Liver (tissue), 9 donors: Measurements from ENCODE around the gene TCP1. TPM values are rescaled to one million over a fixed set of nuclear protein-coding genes. Genes with fewer than 3 reads are reported as not detected.

Source experiments
- DNase-seq: peaks from one replicate; pipeline ENCODE4 v3.0.0-alpha.2; 2017; ENCODE audit warnings: low spot score
- H3K27ac ChIP-seq, 2 donors: one replicate each; pipeline ENCODE4 v1.7.0; 2013; ENCODE audit warnings: inconsistent platforms in 2 of 2, low read length in 2 of 2, control low read depth in 1 of 2, low read depth in 1 of 2, mild to moderate bottlenecking in 1 of 2
- H3K27me3 ChIP-seq, 4 donors: one replicate each; pipeline versions ENCODE4 v1.6.1 to v1.7.0; 2013; ENCODE audit warnings: low read length in 3 of 4, inconsistent platforms in 1 of 4, mild to moderate bottlenecking in 1 of 4, moderate library complexity in 1 of 4; ENCODE audit not compliant: control insufficient read depth in 4 of 4, insufficient read depth in 4 of 4
- H3K36me3 ChIP-seq, 4 donors: one replicate each; pipeline versions ENCODE4 v1.6.1 to v1.7.0; 2013; ENCODE audit warnings: low read length in 3 of 4, mild to moderate bottlenecking in 3 of 4, low read depth in 1 of 4, moderate library complexity in 1 of 4; ENCODE audit not compliant: control insufficient read depth in 4 of 4, insufficient read depth in 3 of 4
- H3K4me1 ChIP-seq, 4 donors: one replicate each; pipeline versions ENCODE4 v1.6.1 to v1.7.0; 2013; ENCODE audit warnings: low read length in 3 of 4, mild to moderate bottlenecking in 3 of 4, moderate library complexity in 1 of 4; ENCODE audit not compliant: control insufficient read depth in 4 of 4, insufficient read depth in 4 of 4
- H3K4me3 ChIP-seq, 3 donors: one replicate each; pipeline versions ENCODE4 v1.6.1 to v1.7.0; 2013; ENCODE audit warnings: low read length in 3 of 3, control low read depth in 1 of 3, low read depth in 1 of 3, mild to moderate bottlenecking in 1 of 3
- H3K9ac ChIP-seq, 2 donors: one replicate each; pipeline ENCODE4 v1.7.0; 2013; ENCODE audit warnings: low read length in 2 of 2, mild to moderate bottlenecking in 2 of 2, moderate library complexity in 2 of 2, control low read depth in 1 of 2, low read depth in 1 of 2
- H3K9me3 ChIP-seq, 4 donors: one replicate each; pipeline versions ENCODE4 v1.6.1 to v1.7.0; 2013; ENCODE audit warnings: low read length in 3 of 4; ENCODE audit not compliant: control insufficient read depth in 4 of 4
- ATF3 ChIP-seq: IDR thresholded peaks from 2 replicates; pipeline ENCODE4 v1.6.1; 2016; ENCODE audit warnings: antibody characterized with exemption
- EGR1 ChIP-seq, 2 donors: IDR thresholded peaks; 2 replicates each; pipeline ENCODE4 v1.6.1; 2016 to 2018; ENCODE audit warnings: antibody characterized with exemption in 2 of 2, low read depth in 2 of 2
- FOXA1 ChIP-seq: IDR thresholded peaks from 2 replicates; pipeline ENCODE4 v1.6.1; 2016; ENCODE audit warnings: antibody characterized with exemption
- FOXA2 ChIP-seq: IDR thresholded peaks from 2 replicates; pipeline ENCODE4 v1.6.1; 2016; ENCODE audit warnings: antibody characterized with exemption
- GABPA ChIP-seq, 2 donors: IDR thresholded peaks in 1 of 2; conservative IDR thresholded peaks in 1 of 2; 2 replicates each; pipeline ENCODE4 v1.6.1; 2016; ENCODE audit warnings: antibody characterized with exemption in 2 of 2, mild to moderate bottlenecking in 1 of 2, moderate library complexity in 1 of 2
- HNF4A ChIP-seq, 2 donors: conservative IDR thresholded peaks; 2 replicates each; pipeline ENCODE4 v1.6.1; 2016; ENCODE audit warnings: antibody characterized with exemption in 2 of 2, mild to moderate bottlenecking in 2 of 2
- HNF4G ChIP-seq: IDR thresholded peaks from 2 replicates; pipeline ENCODE4 v1.6.1; 2016; ENCODE audit warnings: antibody characterized with exemption
- JUND ChIP-seq, 2 donors: IDR thresholded peaks; 2 replicates each; pipeline ENCODE4 v1.6.1; 2016; ENCODE audit warnings: antibody characterized with exemption in 2 of 2
- MAX ChIP-seq: IDR thresholded peaks from 2 replicates; pipeline ENCODE4 v1.6.1; 2016; ENCODE audit warnings: antibody characterized with exemption
- NR2F2 ChIP-seq: IDR thresholded peaks from 2 replicates; pipeline ENCODE4 v1.6.1; 2016; ENCODE audit warnings: antibody characterized with exemption
- REST ChIP-seq: IDR thresholded peaks from 2 replicates; pipeline ENCODE4 v1.6.1; 2016; ENCODE audit warnings: antibody characterized with exemption, mild to moderate bottlenecking
- RXRA ChIP-seq, 2 donors: IDR thresholded peaks; 2 replicates each; pipeline ENCODE4 v1.6.1; 2017 to 2018; ENCODE audit warnings: antibody characterized with exemption in 2 of 2, mild to moderate bottlenecking in 1 of 2
- SP1 ChIP-seq: IDR thresholded peaks from 2 replicates; pipeline ENCODE4 v1.6.1; 2018; ENCODE audit warnings: antibody characterized with exemption, mild to moderate bottlenecking
- TAF1 ChIP-seq: conservative IDR thresholded peaks from 2 replicates; pipeline ENCODE4 v1.6.1; 2016; ENCODE audit warnings: antibody characterized with exemption, mild to moderate bottlenecking
- YY1 ChIP-seq: IDR thresholded peaks from 2 replicates; pipeline ENCODE4 v1.6.1; 2016; ENCODE audit warnings: antibody characterized with exemption, mild to moderate bottlenecking
- ZBTB33 ChIP-seq: IDR thresholded peaks from 2 replicates; pipeline ENCODE4 v1.6.1; 2016; ENCODE audit warnings: antibody characterized with exemption
- WGBS: extraction: QIAGEN DNeasy Blood & Tissue Kit; methylation state at CpG from one replicate; pipeline ENCODE4 v1.1.7; 2013; 5-methylcytosine and 5-hydroxymethylcytosine counted together
- polyA plus RNA-seq, 2 donors: library from polyadenylated mRNA; stranded (reverse) in 1 of 2; unstranded in 1 of 2; fragments of 200-250 nt in 1 of 2; fragments of >200 nt in 1 of 2; fragmentation: Nextera tagmentation in 1 of 2; extraction: Ambion mirVana in 1 of 2; gene quantifications; one replicate each; pipeline versions ENCODE4 v1.2.1 to v1.2.3, GENCODE V29; 2013 to 2015
- total RNA-seq, 2 donors: library from RNA; depleted of rRNA; stranded (reverse); fragments of >200 nt; gene quantifications; one replicate each; pipeline ENCODE4 v1.2.3, GENCODE V29; 2014
- donor health status: healthy.
- donor health status: healthy.
- donor health status: healthy.
- donor health status: healthy.
- donor health status: healthy.

The TCP1 gene
- total and polyA plus RNA-seq, 4 donors, result 59.5 to 155 (median 94.3) TPM

- WGBS, result 94% methylated on average over 2 of the region's 2 CpGs
- H3K36me3 ChIP-seq, result peaks cover 10 to 60% (median 45%) of the 10 kb centered on the region in 4 donors
Measured at GRCh38 chr6:159754401-159754800, 35.0 kb downstream of the TCP1 start.

GRCh38 chr6:159753081-159753872 lies 36.1 kb downstream of the TCP1 start:
- H3K36me3 ChIP-seq, result peaks cover 10 to 62% (median 47%) of the 10 kb centered on the region in 4 donors
- no peak for DNase-seq
- H3K27ac ChIP-seq, result no peak overlapping the region
- no peak overlapping the region for H3K4me3 ChIP-seq
- TF ChIP-seq TAF1 (no peak), NR2F2 (no peak), FOXA2 (no peak), SP1 (no peak), ZBTB33 (no peak), ATF3 (no peak), RXRA (IDR thresholded peaks at IDR 0.05) (no peak), EGR1 (IDR thresholded peaks at IDR 0.05; ENCODE audit: low read depth in 2 of 2) (no peak), JUND (IDR thresholded peaks at IDR 0.05) (no peak), FOXA1 (no peak), MAX (no peak), HNF4G (no peak), GABPA (IDR thresholded peaks at IDR 0.05 in 1 of 2, conservative IDR thresholded peaks at IDR 0.05 in 1 of 2) (no peak), HNF4A (conservative IDR thresholded peaks at IDR 0.05) (no peak), YY1 (no peak), REST (no peak)
- H3K9ac ChIP-seq, result no peak overlapping the region
- H3K4me1 ChIP-seq, result peaks cover 0 to 1% (median 0%) of the 10 kb centered on the region in 4 donors
- 85% methylated on average over 6 of the region's 6 CpGs for WGBS
- no peaks in the 10 kb centered on the region for H3K27me3 ChIP-seq
- H3K9me3 ChIP-seq, result no peaks in the 10 kb centered on the region

More at GRCh38 chr6:159754401-159754800, 35.0 kb downstream of the TCP1 start:
- Histone ChIP-seq H3K9ac (no peak overlapping the region), H3K27ac (no peak overlapping the region), H3K4me3 (no peak overlapping the region), H3K27me3 (no peaks in the 10 kb centered on the region), H3K4me1 (no peaks in the 10 kb centered on the region), H3K9me3 (no peaks in the 10 kb centered on the region)
- no peak for DNase-seq
- no peak for TF ChIP-seq RXRA (IDR thresholded peaks at IDR 0.05)
